GM12878 (cell line): ENCODE results near the gene OSBPL2. TPM values are rescaled to one million over a fixed set of nuclear protein-coding genes. Genes with fewer than 3 reads are reported as not detected.

ENCODE experiments used
- ATAC-seq: fragments of 200-7000 bp; cut with Tn5 transposase; 3 replicates; pipeline ENCODE4 v1.9.1; 2020; ENCODE audit warnings: mild to moderate bottlenecking, moderate library complexity
- BruUV-seq: library from RNA; stranded (reverse); fragments of 400-500 nt; replicated peaks from 2 replicates; lab custom pipeline; 2021; lab: Mats Ljungman, UMichigan
- CTCF ChIA-PET: fragments of 300-600 bp; sonication (Branson Sonifier 250); formaldehyde crosslinking; extraction: SDS; loops from one replicate; lab custom pipeline; 2021; ENCODE audit warnings: inconsistent platforms; lab: Yijun Ruan, JAX
- POLR2A ChIA-PET: fragments of 350-600 bp; formaldehyde crosslinking; extraction: SDS; loops from one replicate; lab custom pipeline; 2021; ENCODE audit warnings: inconsistent platforms; lab: Charles Lee
- RAD21 ChIA-PET: fragments of 300-600 bp; sonication (Branson Sonifier 250); formaldehyde crosslinking; loops from one replicate; lab custom pipeline; 2023; ENCODE audit warnings: antibody characterized with exemption; ENCODE audit not compliant: unreplicated experiment; lab: Charles Lee
- SMC1A ChIA-PET: fragments of 300-600 bp; sonication (Branson Sonifier 250); formaldehyde crosslinking; loops from one replicate; lab custom pipeline; 2023; ENCODE audit not compliant: unreplicated experiment, uncharacterized antibody; lab: Charles Lee
- DNase-seq: peaks from one replicate; pipeline ENCODE4 v3.0.0-alpha.2; 2011; ENCODE audit warnings: low read depth, low spot score
- FAIRE-seq: peaks from 3 replicates; lab custom pipeline; 2011; peaks lifted over from hg19 to GRCh38; lab: Jason Lieb, UNC
- H2AFZ ChIP-seq: 2 replicates; pipeline ENCODE4 v1.6.0; 2011; ENCODE audit warnings: low read depth, low read length, control low read depth; ENCODE audit not compliant: control insufficient read depth
- H3K27ac ChIP-seq: 2 replicates; pipeline ENCODE4 v1.5.1; 2011; ENCODE audit warnings: control low read depth; ENCODE audit not compliant: control insufficient read depth, insufficient read depth
- H3K27me3 ChIP-seq, 2 experiments: replicated peaks in 1 of 2; 2 replicates each; pipeline versions ENCODE4 v1.6.0 to v1.6.1; 2011; ENCODE audit warnings: low read length in 1 of 2; ENCODE audit not compliant: control insufficient read depth in 2 of 2, insufficient read depth in 2 of 2
- H3K36me3 ChIP-seq, 2 experiments: 2 replicates each; pipeline ENCODE4 v1.5.1; 2011; ENCODE audit warnings: low read length in 1 of 2; ENCODE audit not compliant: control insufficient read depth in 2 of 2, insufficient read depth in 2 of 2
- H3K4me1 ChIP-seq: 2 replicates; pipeline ENCODE4 v1.6.1; 2011; ENCODE audit warnings: mild to moderate bottlenecking, low read length, moderate library complexity, mixed read lengths; ENCODE audit not compliant: control insufficient read depth, insufficient read depth
- H3K4me2 ChIP-seq: 2 replicates; pipeline ENCODE4 v1.6.0; 2011; ENCODE audit warnings: control low read depth; ENCODE audit not compliant: control insufficient read depth, insufficient read depth
- H3K4me3 ChIP-seq: fragments of 200-600 bp; sonication (generic); 2 replicates; pipeline ENCODE4 v1.5.1; 2016
- H3K79me2 ChIP-seq: 2 replicates; pipeline ENCODE4 v1.6.0; 2011; ENCODE audit warnings: low read length; ENCODE audit not compliant: control insufficient read depth, insufficient read depth
- H3K9ac ChIP-seq: 2 replicates; pipeline ENCODE4 v1.8.0; 2011; ENCODE audit warnings: low read length, control low read depth, mixed read lengths; ENCODE audit not compliant: control insufficient read depth, insufficient read depth
- H3K9me3 ChIP-seq: replicated peaks from 3 replicates; pipeline ENCODE4 v1.5.1; 2011; ENCODE audit warnings: mild to moderate bottlenecking, low read length; ENCODE audit not compliant: control insufficient read depth, insufficient read depth
- H4K20me1 ChIP-seq: 2 replicates; pipeline ENCODE4 v1.6.0; 2011; ENCODE audit not compliant: control insufficient read depth, insufficient read depth
- ATF7 ChIP-seq: fragments of 450-650 bp; IDR thresholded peaks from 2 replicates; pipeline ENCODE4 v1.6.1; 2016; ENCODE audit warnings: low read depth, mild to moderate bottlenecking
- CBFB ChIP-seq: IDR thresholded peaks from 2 replicates; pipeline ENCODE4 v1.6.1; 2016; ENCODE audit warnings: antibody characterized with exemption, low read depth
- CHD4 ChIP-seq: fragments of 200-600 bp; sonication (generic); IDR thresholded peaks from 2 replicates; pipeline ENCODE4 v1.6.1; 2016; ENCODE audit warnings: mild to moderate bottlenecking
- EGR1 ChIP-seq, 2 experiments: IDR thresholded peaks; 1 replicate in 1 of 2; 2 replicates in 1 of 2; pipeline ENCODE4 v1.6.1; 2011 to 2012; ENCODE audit warnings: low read depth in 2 of 2, low read length in 2 of 2, borderline replicate concordance in 1 of 2, mild to moderate bottlenecking in 1 of 2, moderate library complexity in 1 of 2
- ELK1 ChIP-seq: IDR thresholded peaks from 2 replicates; pipeline ENCODE4 v1.6.1; 2012; ENCODE audit warnings: low read depth, low read length, improper control_type of control experiment
- EP300 ChIP-seq, 2 experiments: fragments of 150-350 bp in 1 of 2; IDR thresholded peaks; 2 replicates each; pipeline ENCODE4 v1.6.1; 2011 to 2012; ENCODE audit warnings: low read depth in 2 of 2, low read length in 2 of 2, borderline replicate concordance in 1 of 2, improper control_type of control experiment in 1 of 2, inconsistent platforms in 1 of 2; ENCODE audit not compliant: control insufficient read depth in 1 of 2
- HDAC2 ChIP-seq: fragments of 200-600 bp; sonication (generic); IDR thresholded peaks from 2 replicates; pipeline ENCODE4 v1.6.1; 2017
- HDAC6 ChIP-seq: fragments of 200-600 bp; sonication (generic); IDR thresholded peaks from one replicate; pipeline ENCODE4 v1.8.0; 2017; ENCODE audit warnings: antibody characterized with exemption; ENCODE audit not compliant: unreplicated experiment
- KAT2A ChIP-seq: conservative IDR thresholded peaks from 2 replicates; pipeline ENCODE4 v1.6.1; 2011; ENCODE audit warnings: low read depth, low read length; ENCODE audit not compliant: control insufficient read depth
- MYB ChIP-seq: fragments of 150-350 bp; IDR thresholded peaks from 2 replicates; pipeline ENCODE4 v1.6.1; 2014; ENCODE audit warnings: mild to moderate bottlenecking, low read depth, low read length, borderline replicate concordance
- PBX3 ChIP-seq: IDR thresholded peaks from 2 replicates; pipeline ENCODE4 v1.6.1; 2011; ENCODE audit warnings: mild to moderate bottlenecking, low read depth, low read length, moderate library complexity; ENCODE audit not compliant: insufficient replicate concordance
- RELA ChIP-seq: fragments of 450-650 bp; IDR thresholded peaks from 2 replicates; pipeline ENCODE4 v1.8.0; 2014; ENCODE audit warnings: borderline replicate concordance; ENCODE audit not compliant: partially characterized antibody
- SPI1 ChIP-seq: IDR thresholded peaks from 2 replicates; pipeline ENCODE4 v1.6.1; 2011; ENCODE audit warnings: low read depth, mild to moderate bottlenecking, low read length, moderate library complexity, borderline replicate concordance; ENCODE audit not compliant: insufficient read depth
- SUZ12 ChIP-seq: fragments of 200-600 bp; sonication (generic); IDR thresholded peaks from one replicate; pipeline ENCODE4 v1.6.1; 2018; ENCODE audit warnings: antibody characterized with exemption, mild to moderate bottlenecking; ENCODE audit not compliant: unreplicated experiment
- WGBS: methylation state at CpG from one replicate; pipeline ENCODE4 v1.1.6; 2016; ENCODE audit warnings: low lambda C conversion rate; ENCODE audit not compliant: insufficient replicate concordance, insufficient coverage; ENCODE audit errors: missing lambda C conversion rate; 5-methylcytosine and 5-hydroxymethylcytosine counted together
- in situ Hi-C: fragments of 300-500 bp; cut with MboI; formaldehyde crosslinking; loops from 9 replicates; pipeline ENCODE4 v1.14.3; 2018; ENCODE audit warnings: mixed read lengths
- intact Hi-C: fragments of 100-400 bp; cut with micrococcal nuclease; formaldehyde crosslinking; loops from one replicate; pipeline ENCODE4 v1.14.2; 2022; ENCODE audit not compliant: unreplicated experiment
- polyA plus RNA-seq, 11 experiments: library from polyadenylated mRNA; depleted of rRNA in 4 of 11; unstranded in 6 of 11; stranded (reverse) in 5 of 11; fragments of >200 nt; fragmentation: Nextera tagmentation in 4 of 11; fragmentation: Illumina TruSeq in 1 of 11; extraction: Ambion mirVana in 4 of 11; extraction: Trizol in 1 of 11; gene quantifications; 1 replicate in 1 of 11; 2 replicates in 10 of 11; pipeline versions ENCODE4 v1.2.1 to v1.2.3, GENCODE V29; 2011 to 2016; ENCODE audit warnings: inconsistent platforms in 2 of 11, missing spikeins in 2 of 11, low read depth in 1 of 11
- total RNA-seq, 4 experiments: library from RNA; depleted of rRNA in 3 of 4; stranded (reverse); fragments of >200 nt in 3 of 4; fragmentation: Illumina TruSeq in 1 of 4; extraction: Trizol in 1 of 4; gene quantifications; 2 replicates each; pipeline versions ENCODE4 v1.2.1 to v1.2.3, GENCODE V29; 2013 to 2021
- TF ChIP-seq, protein P1 (sequence below): fragments of 450-650 bp; IDR thresholded peaks from 2 replicates; pipeline ENCODE4 v1.6.1; 2017; ENCODE audit warnings: low read depth, mild to moderate bottlenecking, moderate library complexity

Gene OSBPL2
- total and polyA plus RNA-seq, 10 of the 15 experiments (the other 5 are each of a cell fraction or from before 2014, with no cell fraction given): 2.8 to 22.3 (median 14.7) TPM

- Histone ChIP-seq H3K36me3 (peaks cover 23 to 25% of the 10 kb centered on the region in 2 experiments; a peak in 3 of 4 replicates), H3K4me1 (no peaks in the 10 kb centered on the region), H3K4me3 (no peak overlapping the region), H2AFZ (no peak overlapping the region), H3K4me2 (no peak overlapping the region), H3K9ac (no peak overlapping the region), H3K27me3 (no peaks in the 10 kb centered on the region), H4K20me1 (no peaks in the 10 kb centered on the region), H3K27ac (no peak overlapping the region), H3K9me3 (no peaks in the 10 kb centered on the region), H3K79me2 (no peaks in the 10 kb centered on the region)
- DNase-seq (no peak), FAIRE-seq (no peak), ATAC-seq (no peak)
- WGBS: 98% methylated on average over 7 of the region's 7 CpGs
- TF ChIP-seq RELA: no peak
- no peak for TF ChIP-seq ELK1
- TF ChIP-seq HDAC6: no peak
- TF ChIP-seq CHD4: no peak
- TF ChIP-seq EP300 (IDR thresholded peaks at IDR 0.05; ENCODE audit: borderline replicate concordance in 1 of 2, control insufficient read depth in 1 of 2, low read depth in 2 of 2, low read length in 2 of 2): no peak
- no peak for TF ChIP-seq HDAC2
- no peak for TF ChIP-seq SUZ12
- no peak for TF ChIP-seq MYB
- TF ChIP-seq KAT2A: no peak
- no peak for TF ChIP-seq ATF7
- no peak for TF ChIP-seq CBFB
- no peak for TF ChIP-seq EGR1 (IDR thresholded peaks at IDR 0.05; ENCODE audit: borderline replicate concordance in 1 of 2, low read depth in 2 of 2, low read length in 2 of 2)
- TF ChIP-seq, protein P1, sequence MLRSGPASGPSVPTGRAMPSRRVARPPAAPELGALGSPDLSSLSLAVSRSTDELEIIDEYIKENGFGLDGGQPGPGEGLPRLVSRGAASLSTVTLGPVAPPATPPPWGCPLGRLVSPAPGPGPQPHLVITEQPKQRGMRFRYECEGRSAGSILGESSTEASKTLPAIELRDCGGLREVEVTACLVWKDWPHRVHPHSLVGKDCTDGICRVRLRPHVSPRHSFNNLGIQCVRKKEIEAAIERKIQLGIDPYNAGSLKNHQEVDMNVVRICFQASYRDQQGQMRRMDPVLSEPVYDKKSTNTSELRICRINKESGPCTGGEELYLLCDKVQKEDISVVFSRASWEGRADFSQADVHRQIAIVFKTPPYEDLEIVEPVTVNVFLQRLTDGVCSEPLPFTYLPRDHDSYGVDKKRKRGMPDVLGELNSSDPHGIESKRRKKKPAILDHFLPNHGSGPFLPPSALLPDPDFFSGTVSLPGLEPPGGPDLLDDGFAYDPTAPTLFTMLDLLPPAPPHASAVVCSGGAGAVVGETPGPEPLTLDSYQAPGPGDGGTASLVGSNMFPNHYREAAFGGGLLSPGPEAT: no peak
- no peak for TF ChIP-seq SPI1
- no peak for TF ChIP-seq PBX3
- intact Hi-C loops: no loop called here
- in situ Hi-C loops: no loop called here
- BruUV-seq: no TSS peak
- CTCF ChIA-PET: no interaction called here
- SMC1A ChIA-PET: no interaction called here
- RAD21 ChIA-PET: no interaction called here
- POLR2A ChIA-PET: no interaction called here
These were observed 43.8 kb downstream of the OSBPL2 start for GRCh38 chr20:62282103-62282502.
